GM18858 (cell line): ENCODE data around the gene CHCHD4.

Experiments
- ATAC-seq: cut with Tn5 transposase; IDR thresholded peaks from one replicate; pipeline ENCODE4 v1.9.1; 2021; ENCODE audit not compliant: unreplicated experiment

Gene CHCHD4

GRCh38 chr3:14124615-14125192 lies at the start of gene CHCHD4, which contains the start of gene TMEM43:
CHCHD4 (minus strand) TSS chr3:14124870; CDS start chr3:14124676, 194 bp downstream.
TMEM43 (plus strand) TSS chr3:14125052; CDS start chr3:14125194, 142 bp downstream.
- ATAC-seq: peak; percentile 82

- no peak for ATAC-seq
These were observed 47.8 kb upstream of the CHCHD4 start for GRCh38 chr3:14172496-14172895.

- ATAC-seq: no peak
These were observed 46.0 kb upstream of the CHCHD4 start for GRCh38 chr3:14170531-14171159.

GRCh38 chr3:14169871-14170270 lies 45.2 kb upstream of the CHCHD4 start:
- no peak for ATAC-seq

GRCh38 chr3:14169435-14169834 lies 44.8 kb upstream of the CHCHD4 start:
- no peak for ATAC-seq

- ATAC-seq: no peak
These were observed 42.4 kb upstream of the CHCHD4 start for GRCh38 chr3:14166877-14167603.

GRCh38 chr3:14162178-14162577 lies 37.5 kb upstream of the CHCHD4 start:
- no peak for ATAC-seq

- no peak for ATAC-seq
These were observed 36.6 kb upstream of the CHCHD4 start for GRCh38 chr3:14161282-14161681.

GRCh38 chr3:14159426-14159825 lies 34.8 kb upstream of the CHCHD4 start:
- no peak for ATAC-seq

- ATAC-seq: no peak
These were observed 33.7 kb upstream of the CHCHD4 start for GRCh38 chr3:14158370-14158769.

GRCh38 chr3:14157951-14158350 lies 33.3 kb upstream of the CHCHD4 start:
- ATAC-seq: no peak

GRCh38 chr3:14156843-14157561 lies 32.3 kb upstream of the CHCHD4 start:
- no peak for ATAC-seq

GRCh38 chr3:14156201-14156600 lies 31.5 kb upstream of the CHCHD4 start:
- no peak for ATAC-seq

- ATAC-seq: no peak
These were observed 30.3 kb upstream of the CHCHD4 start for GRCh38 chr3:14154895-14155440.

GRCh38 chr3:14154276-14154675 lies 29.6 kb upstream of the CHCHD4 start:
- no peak for ATAC-seq

GRCh38 chr3:14153663-14154062 lies 29.0 kb upstream of the CHCHD4 start:
- ATAC-seq: no peak

- no peak for ATAC-seq
These were observed 28.3 kb upstream of the CHCHD4 start for GRCh38 chr3:14152963-14153355.

GRCh38 chr3:14152233-14152962 lies 27.7 kb upstream of the CHCHD4 start:
- ATAC-seq: no peak

- ATAC-seq: no peak
These were observed 26.9 kb upstream of the CHCHD4 start for GRCh38 chr3:14151471-14152083.
